Superior temporal gyrus (tissue), 1 donor: Measurements from ENCODE around the gene PCDHGA5.
"Not testable (repeated sequence)": the region's sequence is repeated elsewhere in the genome, so short reads cannot be mapped to it uniquely, and the experiment has no call there.

Source experiments
- DNase-seq: peaks from one replicate; pipeline ENCODE4 v3.0.0-alpha.2; 2016; ENCODE audit errors: extremely low spot score

The PCDHGA5 gene

DNA sequence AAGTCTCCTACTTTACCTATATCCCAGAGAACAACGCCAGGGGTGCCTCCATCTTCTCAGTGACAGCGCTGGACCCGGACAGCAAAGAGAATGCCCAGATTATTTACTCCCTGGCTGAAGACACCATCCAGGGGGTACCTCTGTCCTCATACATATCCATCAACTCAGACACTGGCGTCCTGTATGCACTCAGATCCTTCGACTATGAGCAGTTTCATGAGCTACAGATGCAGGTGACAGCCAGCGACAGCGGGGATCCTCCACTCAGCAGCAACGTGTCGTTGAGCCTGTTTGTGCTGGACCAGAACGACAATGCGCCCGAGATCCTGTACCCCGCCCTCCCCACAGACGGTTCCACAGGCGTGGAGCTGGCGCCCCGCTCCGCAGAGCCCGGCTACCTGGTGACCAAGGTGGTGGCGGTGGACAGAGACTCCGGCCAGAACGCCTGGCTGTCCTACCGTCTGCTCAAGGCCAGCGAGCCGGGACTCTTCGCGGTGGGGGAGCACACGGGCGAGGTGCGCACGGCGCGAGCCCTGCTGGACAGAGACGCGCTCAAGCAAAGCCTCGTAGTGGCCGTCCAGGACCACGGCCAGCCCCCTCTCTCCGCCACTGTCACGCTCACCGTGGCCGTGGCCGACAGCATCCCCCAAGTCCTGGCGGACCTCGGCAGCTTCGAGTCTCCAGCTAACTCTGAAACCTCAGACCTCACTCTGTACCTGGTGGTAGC, 50.7 kb downstream of the PCDHGA5 start:
- DNase-seq = not testable (repeated sequence)

- not testable (repeated sequence) for DNase-seq
Measured at GRCh38 chr5:141415275-141415618, 51.3 kb downstream of the PCDHGA5 start.
